ENCODE data around the gene SLC8A1. TPM values are rescaled to one million over a fixed set of nuclear protein-coding genes. Genes with fewer than 3 reads are reported as not detected.

SLC8A1 gene
- total and polyA plus RNA-seq, 8 donors: 0.31 to 105 (median 14.0) TPM

- intact Hi-C loops (cut with DNase I; ENCODE audit: low total_unique reads): no loop called here
- peak overlapping the region; percentile 29 to 36 (median 30) for H3K4me3 ChIP-seq
- TF ChIP-seq EP300 (IDR thresholded peaks at IDR 0.05) (no peak), POLR2A (IDR thresholded peaks at IDR 0.05) (no peak), POLR2AphosphoS5 (IDR thresholded peaks at IDR 0.05) (peak in 1 of 3 donors; percentile 5)
- TF ChIP-seq, protein P1, sequence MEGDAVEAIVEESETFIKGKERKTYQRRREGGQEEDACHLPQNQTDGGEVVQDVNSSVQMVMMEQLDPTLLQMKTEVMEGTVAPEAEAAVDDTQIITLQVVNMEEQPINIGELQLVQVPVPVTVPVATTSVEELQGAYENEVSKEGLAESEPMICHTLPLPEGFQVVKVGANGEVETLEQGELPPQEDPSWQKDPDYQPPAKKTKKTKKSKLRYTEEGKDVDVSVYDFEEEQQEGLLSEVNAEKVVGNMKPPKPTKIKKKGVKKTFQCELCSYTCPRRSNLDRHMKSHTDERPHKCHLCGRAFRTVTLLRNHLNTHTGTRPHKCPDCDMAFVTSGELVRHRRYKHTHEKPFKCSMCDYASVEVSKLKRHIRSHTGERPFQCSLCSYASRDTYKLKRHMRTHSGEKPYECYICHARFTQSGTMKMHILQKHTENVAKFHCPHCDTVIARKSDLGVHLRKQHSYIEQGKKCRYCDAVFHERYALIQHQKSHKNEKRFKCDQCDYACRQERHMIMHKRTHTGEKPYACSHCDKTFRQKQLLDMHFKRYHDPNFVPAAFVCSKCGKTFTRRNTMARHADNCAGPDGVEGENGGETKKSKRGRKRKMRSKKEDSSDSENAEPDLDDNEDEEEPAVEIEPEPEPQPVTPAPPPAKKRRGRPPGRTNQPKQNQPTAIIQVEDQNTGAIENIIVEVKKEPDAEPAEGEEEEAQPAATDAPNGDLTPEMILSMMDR (IDR thresholded peaks at IDR 0.05): no peak
- no peaks in the 10 kb centered on the region for H3K9me3 ChIP-seq
- H3K27me3 ChIP-seq: no peaks in the 10 kb centered on the region
- H3K27ac ChIP-seq: peak overlapping the region in 3 of 5 donors; percentile 34 to 61 (median 47)
- peak in 1 of 2 donors; percentile 51 for DNase-seq
- 60 to 65% (median 60%) methylated on average over 11 of the region's 11 CpGs for WGBS, 5 donors
- H3K4me1 ChIP-seq: peaks cover 0 to 21% (median 10%) of the 10 kb centered on the region in 4 donors
- no peaks in the 10 kb centered on the region for H3K36me3 ChIP-seq
Measured at GRCh38 chr2:40488927-40489677, 37.2 kb upstream of the SLC8A1 start.

- Histone ChIP-seq H3K9me3 (no peaks in the 10 kb centered on the region), H3K4me3 (no peak overlapping the region), H3K36me3 (no peaks in the 10 kb centered on the region), H3K4me1 (peaks cover 0 to 21% (median 10%) of the 10 kb centered on the region in 4 donors), H3K27me3 (no peaks in the 10 kb centered on the region), H3K27ac (peak overlapping the region in 2 of 5 donors; percentile 21 to 34)
- TF ChIP-seq, protein P1 (IDR thresholded peaks at IDR 0.05): peak in 4 of 7 experiments; percentile 9 to 37 (median 26)
- TF ChIP-seq POLR2AphosphoS5 (IDR thresholded peaks at IDR 0.05): no peak
- peak in 1 of 2 donors; percentile 46 for DNase-seq
- WGBS, 5 donors: 21 to 42% (median 38%) methylated on average over 4 of the region's 4 CpGs
- intact Hi-C loops (cut with DNase I; ENCODE audit: low total_unique reads): no loop called here
Measured at GRCh38 chr2:40488101-40488601, 36.3 kb upstream of the SLC8A1 start.

- Histone ChIP-seq H3K27me3 (no peaks in the 10 kb centered on the region), H3K4me1 (peaks cover 0 to 21% (median 10%) of the 10 kb centered on the region in 4 donors), H3K36me3 (no peaks in the 10 kb centered on the region), H3K9me3 (no peaks in the 10 kb centered on the region), H3K4me3 (no peak overlapping the region), H3K27ac (peak overlapping the region in 2 of 5 donors; percentile 21 to 34)
- DNase-seq: peak in 1 of 2 donors; percentile 52
- intact Hi-C loops (cut with DNase I; ENCODE audit: low total_unique reads): no loop called here
- TF ChIP-seq, protein P1 (IDR thresholded peaks at IDR 0.05): no peak
- TF ChIP-seq POLR2A (IDR thresholded peaks at IDR 0.05) (no peak), EP300 (IDR thresholded peaks at IDR 0.05) (no peak), POLR2AphosphoS5 (IDR thresholded peaks at IDR 0.05) (no peak)
- 16 to 53% (median 42%) methylated on average over 2 of the region's 2 CpGs for WGBS, 5 donors
Measured at GRCh38 chr2:40487602-40488001, 35.7 kb upstream of the SLC8A1 start.

- no peak overlapping the region for H3K4me3 ChIP-seq
- intact Hi-C loops (cut with DNase I; ENCODE audit: low total_unique reads): no loop called here
- TF ChIP-seq POLR2AphosphoS5 (IDR thresholded peaks at IDR 0.05): no peak
- peaks cover 0 to 21% (median 10%) of the 10 kb centered on the region in 4 donors for H3K4me1 ChIP-seq
- WGBS, 5 donors: 84 to 90% (median 86%) methylated on average over 3 of the region's 3 CpGs
- H3K36me3 ChIP-seq: no peaks in the 10 kb centered on the region
- no peak overlapping the region for H3K27ac ChIP-seq
- no peak for DNase-seq
- no peaks in the 10 kb centered on the region for H3K27me3 ChIP-seq
- H3K9me3 ChIP-seq: no peaks in the 10 kb centered on the region
Measured at GRCh38 chr2:40485854-40486253, 34.0 kb upstream of the SLC8A1 start.

DNA sequence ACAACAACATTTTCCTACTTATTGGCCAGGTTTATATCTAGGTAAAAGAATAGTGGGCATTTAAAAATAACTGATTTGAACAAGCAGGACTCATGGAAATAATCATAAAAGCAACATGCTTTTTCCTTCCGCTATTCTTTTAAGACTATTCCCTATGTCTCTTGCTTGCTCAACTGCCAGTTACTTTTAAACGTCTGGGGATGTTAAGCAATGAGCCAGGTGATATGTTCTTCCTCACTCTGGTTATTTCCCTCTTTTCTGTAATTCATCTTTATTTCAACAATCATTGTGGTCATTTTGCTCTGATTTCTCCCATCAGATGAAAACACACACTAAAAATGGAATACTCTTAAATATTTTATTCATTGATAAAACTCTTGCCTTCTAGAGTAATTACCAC, 33.4 kb upstream of the SLC8A1 start:
- 69 to 87% (median 85%) methylated on average over 2 of the region's 2 CpGs for WGBS, 5 donors
- intact Hi-C loops (cut with DNase I; ENCODE audit: low total_unique reads): no loop called here
- H3K9me3 ChIP-seq: no peaks in the 10 kb centered on the region
- no peaks in the 10 kb centered on the region for H3K36me3 ChIP-seq
- no peak overlapping the region for H3K27ac ChIP-seq
- DNase-seq: no peak
- H3K27me3 ChIP-seq: no peaks in the 10 kb centered on the region
- no peak overlapping the region for H3K4me3 ChIP-seq
- TF ChIP-seq EP300 (IDR thresholded peaks at IDR 0.05) (no peak), POLR2AphosphoS5 (IDR thresholded peaks at IDR 0.05) (no peak), POLR2A (IDR thresholded peaks at IDR 0.05) (no peak)
- TF ChIP-seq, protein P1 (IDR thresholded peaks at IDR 0.05): no peak
- H3K4me1 ChIP-seq: peaks cover 0 to 21% (median 10%) of the 10 kb centered on the region in 4 donors
